SU-DHL-6 (cell line): ENCODE measurements around the gene CFAP65.

Experiments used
- CTCF ChIP-seq: fragments of 200-600 bp; sonication (generic); IDR thresholded peaks from one replicate; pipeline ENCODE4 v1.5.1; 2017; ENCODE audit warnings: antibody characterized with exemption, mild to moderate bottlenecking, low read length, moderate library complexity; ENCODE audit not compliant: insufficient read depth, poor library complexity, severe bottlenecking
- EZH2phosphoT487 ChIP-seq: fragments of 200-600 bp; sonication (generic), shearing (Covaris generic); conservative IDR thresholded peaks from 2 replicates; pipeline ENCODE4 v1.6.1; 2018; ENCODE audit warnings: mild to moderate bottlenecking, antibody characterized with exemption, low read length, moderate library complexity, mixed read lengths

DNA sequence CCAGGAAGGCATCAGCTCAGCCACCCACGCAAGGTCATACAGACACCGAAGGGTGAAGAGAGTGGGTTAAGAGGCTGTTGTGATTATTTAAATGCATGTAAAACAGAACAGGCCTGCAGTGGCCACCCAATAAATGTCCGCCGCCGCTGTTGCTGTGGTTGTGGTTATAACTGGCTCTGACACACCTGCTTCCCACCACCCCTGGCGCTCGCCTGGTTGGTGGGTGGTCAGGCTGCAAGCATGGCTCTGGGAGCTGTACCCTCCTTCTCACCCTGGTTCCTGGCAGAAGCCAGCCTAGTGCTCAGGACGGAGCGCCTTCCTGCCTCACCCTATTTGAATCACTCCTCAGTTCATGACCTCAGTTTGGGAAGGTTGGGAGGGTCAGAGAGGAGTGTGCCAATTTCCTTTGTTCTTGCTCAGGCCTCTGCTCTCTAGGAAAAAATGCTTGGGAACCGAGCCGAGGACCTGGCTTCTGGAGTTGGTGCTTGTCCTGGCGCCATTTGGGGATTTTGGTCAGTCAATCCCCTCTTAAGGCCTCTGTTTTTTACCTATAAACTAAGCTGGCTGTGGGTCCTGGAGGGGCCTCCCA is 42.8 kb downstream of the CFAP65 start:
- TF ChIP-seq CTCF = no peak
- no peak for TF ChIP-seq EZH2phosphoT487
